Smooth muscle cell (in vitro differentiated cells): Measurements from ENCODE around the gene GATA3. TPM values are rescaled to one million over a fixed set of nuclear protein-coding genes. Genes with fewer than 3 reads are reported as not detected.
"Not testable (repeated sequence)": the region's sequence is repeated elsewhere in the genome, so short reads cannot be mapped to it uniquely, and the experiment has no call there.

Source experiments
- DNase-seq: peaks from one replicate; lab custom pipeline; 2025; ENCODE audit not compliant: unreplicated experiment; lab: John Stamatoyannopoulos, UW
- H2AFZ ChIP-seq: fragments of 200-600 bp; sonication (generic); 2 replicates; pipeline ENCODE4 v1.6.0; 2016; ENCODE audit warnings: antibody characterized with exemption, low read depth, mild to moderate bottlenecking
- H3F3A ChIP-seq: fragments of 200-600 bp; sonication (generic); 2 replicates; pipeline ENCODE4 v1.6.0; 2017; ENCODE audit warnings: antibody characterized with exemption, low read depth
- H3K27ac ChIP-seq: fragments of 200-600 bp; sonication (generic); 2 replicates; pipeline ENCODE4 v1.5.1; 2016; ENCODE audit warnings: low read depth, mild to moderate bottlenecking
- H3K27me3 ChIP-seq: fragments of 200-600 bp; sonication (generic); 2 replicates; pipeline ENCODE4 v1.6.1; 2016; ENCODE audit warnings: low read depth, mild to moderate bottlenecking
- H3K36me3 ChIP-seq: fragments of 200-600 bp; sonication (generic); 2 replicates; pipeline ENCODE4 v1.5.1; 2016; ENCODE audit warnings: low read depth
- H3K4me1 ChIP-seq: fragments of 200-600 bp; sonication (generic); 2 replicates; pipeline ENCODE4 v1.5.1; 2016; ENCODE audit warnings: low read depth
- H3K4me2 ChIP-seq: fragments of 200-600 bp; sonication (generic); 2 replicates; pipeline ENCODE4 v1.6.0; 2016; ENCODE audit warnings: mild to moderate bottlenecking
- H3K4me3 ChIP-seq: fragments of 200-600 bp; sonication (generic); 2 replicates; pipeline ENCODE4 v1.5.1; 2016; ENCODE audit warnings: mild to moderate bottlenecking
- H3K79me2 ChIP-seq: fragments of 200-600 bp; sonication (generic); 2 replicates; pipeline ENCODE4 v1.6.0; 2016; ENCODE audit warnings: low read depth, mild to moderate bottlenecking
- H3K9ac ChIP-seq: fragments of 200-600 bp; sonication (generic); 2 replicates; pipeline ENCODE4 v1.6.0; 2016; ENCODE audit warnings: low read depth
- H3K9me3 ChIP-seq: fragments of 200-600 bp; sonication (generic); replicated peaks from 2 replicates; pipeline ENCODE4 v1.5.1; 2016; ENCODE audit warnings: low read depth
- H4K20me1 ChIP-seq: fragments of 200-600 bp; sonication (generic); 2 replicates; pipeline ENCODE4 v1.6.0; 2016; ENCODE audit warnings: low read depth
- CTCF ChIP-seq: fragments of 200-600 bp; sonication (generic); IDR thresholded peaks from 2 replicates; pipeline ENCODE4 v1.5.1; 2017; ENCODE audit warnings: borderline replicate concordance, mild to moderate bottlenecking, antibody characterized with exemption; ENCODE audit not compliant: insufficient read depth, poor library complexity, severe bottlenecking
- WGBS: methylation state at CpG from one replicate; pipeline ENCODE4 v1.1.7; 2016; ENCODE audit warnings: low lambda C conversion rate; 5-methylcytosine and 5-hydroxymethylcytosine counted together
- polyA plus RNA-seq: library from polyadenylated mRNA; unstranded; fragments of >200 nt; fragmentation: Nextera tagmentation; extraction: Ambion mirVana; gene quantifications from 2 replicates; pipeline ENCODE4 v1.2.1, GENCODE V29; 2016
- total RNA-seq: library from RNA; depleted of rRNA; stranded (reverse); fragments of >200 nt; gene quantifications from 2 replicates; pipeline ENCODE4 v1.2.3, GENCODE V29; 2014

GATA3 gene
- total and polyA plus RNA-seq, 2 experiments from 2014 or later: 5.2 to 6.9 TPM

- H3K4me2 ChIP-seq: no peak overlapping the region
- no peak overlapping the region for H3K27ac ChIP-seq
- no peaks in the 10 kb centered on the region for H3K36me3 ChIP-seq
- no peaks in the 10 kb centered on the region for H3K9me3 ChIP-seq
- H3K4me1 ChIP-seq: no peaks in the 10 kb centered on the region
- H3K27me3 ChIP-seq: peaks cover 21% of the 10 kb centered on the region
- TF ChIP-seq CTCF: no peak
- no peaks in the 10 kb centered on the region for H4K20me1 ChIP-seq
- H3K9ac ChIP-seq: no peak overlapping the region
- H3K79me2 ChIP-seq: no peaks in the 10 kb centered on the region
- no peak overlapping the region for H2AFZ ChIP-seq
- H3K4me3 ChIP-seq: no peak overlapping the region
- 71% methylated on average over 4 of the region's 4 CpGs for WGBS
- H3F3A ChIP-seq: no peaks in the 10 kb centered on the region
- no peak for DNase-seq
Observed at GRCh38 chr10:8023321-8023720, 31.2 kb upstream of the GATA3 start.

- no peaks in the 10 kb centered on the region for H3K4me1 ChIP-seq
- no peak overlapping the region for H3K27ac ChIP-seq
- H3K4me3 ChIP-seq: no peak overlapping the region
- WGBS: 88% methylated on average over 2 of the region's 2 CpGs
- H2AFZ ChIP-seq: no peak overlapping the region
- no peaks in the 10 kb centered on the region for H3F3A ChIP-seq
- TF ChIP-seq CTCF: no peak
- peaks cover 21% of the 10 kb centered on the region for H3K27me3 ChIP-seq
- H4K20me1 ChIP-seq: no peaks in the 10 kb centered on the region
- H3K9me3 ChIP-seq: no peaks in the 10 kb centered on the region
- H3K4me2 ChIP-seq: no peak overlapping the region
- no peak overlapping the region for H3K9ac ChIP-seq
- no peaks in the 10 kb centered on the region for H3K79me2 ChIP-seq
- no peaks in the 10 kb centered on the region for H3K36me3 ChIP-seq
- no peak for DNase-seq
Observed at GRCh38 chr10:8023851-8024250, 30.6 kb upstream of the GATA3 start.

- H4K20me1 ChIP-seq: no peaks in the 10 kb centered on the region
- whole genome bisulfite sequencing: 57% methylated on average over 17 of the region's 17 CpGs
- no peaks in the 10 kb centered on the region for H3K79me2 ChIP-seq
- H3K27me3 ChIP-seq: peaks cover 39% of the 10 kb centered on the region
- H3K9me3 ChIP-seq: no peaks in the 10 kb centered on the region
- no peak overlapping the region for H2AFZ ChIP-seq
- H3K9ac ChIP-seq: no peak overlapping the region
- H3F3A ChIP-seq: no peaks in the 10 kb centered on the region
- H3K4me3 ChIP-seq: no peak overlapping the region
- no peaks in the 10 kb centered on the region for H3K4me1 ChIP-seq
- H3K4me2 ChIP-seq: no peak overlapping the region
- no peak for TF ChIP-seq CTCF
- H3K27ac ChIP-seq: no peak overlapping the region
- H3K36me3 ChIP-seq: no peaks in the 10 kb centered on the region
- no peak for DNase-seq
Observed at GRCh38 chr10:8026349-8027259, 27.9 kb upstream of the GATA3 start.

DNA sequence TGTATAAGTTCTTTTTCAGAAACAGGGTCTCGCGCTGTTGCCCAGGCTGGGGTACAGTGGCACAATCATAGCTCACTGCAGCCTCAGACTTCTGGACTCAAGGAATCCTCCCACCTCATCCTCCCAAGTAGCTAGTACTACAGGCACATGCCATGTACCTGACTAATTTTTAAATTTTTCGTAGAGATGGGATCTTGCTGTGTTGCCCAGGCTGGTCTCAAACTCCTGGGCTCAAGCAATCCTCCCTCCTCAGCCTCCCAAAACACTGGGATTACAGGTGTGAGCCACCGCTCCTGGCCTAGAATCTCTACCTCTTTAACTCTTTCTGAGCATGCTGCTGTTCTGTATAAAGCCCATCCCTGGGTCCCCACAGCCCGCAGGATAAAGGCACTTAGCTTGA, 23.3 kb upstream of the GATA3 start:
- not testable (repeated sequence) for H2AFZ ChIP-seq, H3F3A ChIP-seq, H3K4me2 ChIP-seq, DNase-seq, H3K9me3 ChIP-seq, H3K27ac ChIP-seq, H3K9ac ChIP-seq, H3K4me3 ChIP-seq, H4K20me1 ChIP-seq, H3K79me2 ChIP-seq, H3K36me3 ChIP-seq
- Histone ChIP-seq H3K27me3 (peaks cover 74% of the 10 kb centered on the region), H3K4me1 (peaks cover 17% of the 10 kb centered on the region)
- WGBS: 89% methylated on average over 5 of the region's 5 CpGs
